Measurements from ENCODE around the gene PCDH17.

DNA sequence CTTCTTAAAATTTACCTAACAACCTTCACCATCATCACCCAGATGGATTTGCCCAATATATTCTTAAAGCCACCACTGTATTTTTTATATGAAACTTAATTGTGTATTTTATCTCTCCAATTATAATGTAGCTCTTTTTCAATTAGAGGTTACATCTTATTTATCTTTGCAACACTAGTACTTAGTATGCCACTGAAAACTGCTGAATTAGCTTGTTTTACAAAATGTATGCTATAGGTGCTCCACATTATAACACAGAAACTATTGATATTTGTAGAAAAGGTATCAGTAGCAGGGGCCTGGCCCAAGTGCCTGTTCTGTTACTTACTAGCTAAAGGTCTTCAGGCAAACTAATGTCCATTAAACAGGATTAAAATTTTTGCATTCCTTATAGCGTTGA lies 35.8 kb upstream of the PCDH17 start:
- TF ChIP-seq POLR2A (IDR thresholded peaks at IDR 0.05) = no peak
- TF ChIP-seq, protein P1, sequence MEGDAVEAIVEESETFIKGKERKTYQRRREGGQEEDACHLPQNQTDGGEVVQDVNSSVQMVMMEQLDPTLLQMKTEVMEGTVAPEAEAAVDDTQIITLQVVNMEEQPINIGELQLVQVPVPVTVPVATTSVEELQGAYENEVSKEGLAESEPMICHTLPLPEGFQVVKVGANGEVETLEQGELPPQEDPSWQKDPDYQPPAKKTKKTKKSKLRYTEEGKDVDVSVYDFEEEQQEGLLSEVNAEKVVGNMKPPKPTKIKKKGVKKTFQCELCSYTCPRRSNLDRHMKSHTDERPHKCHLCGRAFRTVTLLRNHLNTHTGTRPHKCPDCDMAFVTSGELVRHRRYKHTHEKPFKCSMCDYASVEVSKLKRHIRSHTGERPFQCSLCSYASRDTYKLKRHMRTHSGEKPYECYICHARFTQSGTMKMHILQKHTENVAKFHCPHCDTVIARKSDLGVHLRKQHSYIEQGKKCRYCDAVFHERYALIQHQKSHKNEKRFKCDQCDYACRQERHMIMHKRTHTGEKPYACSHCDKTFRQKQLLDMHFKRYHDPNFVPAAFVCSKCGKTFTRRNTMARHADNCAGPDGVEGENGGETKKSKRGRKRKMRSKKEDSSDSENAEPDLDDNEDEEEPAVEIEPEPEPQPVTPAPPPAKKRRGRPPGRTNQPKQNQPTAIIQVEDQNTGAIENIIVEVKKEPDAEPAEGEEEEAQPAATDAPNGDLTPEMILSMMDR (IDR thresholded peaks at IDR 0.05) = no peak
